NT2/D1 (cell line): Measurements from ENCODE around the gene FER.

Experiments used
- DNase-seq: peaks from one replicate; pipeline ENCODE4 v3.0.0-alpha.2; 2011; ENCODE audit warnings: low read depth, low spot score
- H3K27me3 ChIP-seq: 2 replicates; pipeline ENCODE4 v1.6.0; 2011; ENCODE audit warnings: mild to moderate bottlenecking; ENCODE audit not compliant: insufficient read length, insufficient read depth
- H3K36me3 ChIP-seq: 2 replicates; pipeline ENCODE4 v1.6.1; 2011; ENCODE audit warnings: mild to moderate bottlenecking, low read length, mixed read lengths; ENCODE audit not compliant: insufficient read depth, insufficient read length
- H3K4me1 ChIP-seq: 2 replicates; pipeline ENCODE4 v1.5.1; 2011; ENCODE audit not compliant: insufficient read depth, insufficient read length
- H3K4me3 ChIP-seq: 2 replicates; pipeline ENCODE4 v1.5.1; 2011; ENCODE audit warnings: low read depth; ENCODE audit not compliant: insufficient read length
- H3K9ac ChIP-seq: 2 replicates; pipeline ENCODE4 v1.6.0; 2011; ENCODE audit warnings: low read depth; ENCODE audit not compliant: insufficient read length
- H3K9me3 ChIP-seq: 2 replicates; pipeline ENCODE4 v1.5.1; 2011; ENCODE audit warnings: mild to moderate bottlenecking, low read length; ENCODE audit not compliant: insufficient read depth
- SUZ12 ChIP-seq: IDR thresholded peaks from 2 replicates; pipeline ENCODE4 v1.6.1; 2011; ENCODE audit not compliant: insufficient read length, insufficient read depth; ENCODE audit errors: extremely low read depth
- YY1 ChIP-seq: IDR thresholded peaks from 2 replicates; pipeline ENCODE4 v1.6.1; 2011; ENCODE audit not compliant: insufficient read length, insufficient read depth
- ZNF274 ChIP-seq: IDR thresholded peaks from 2 replicates; pipeline ENCODE4 v1.6.1; 2011; ENCODE audit warnings: mild to moderate bottlenecking, low read depth, low read length

FER gene

DNA sequence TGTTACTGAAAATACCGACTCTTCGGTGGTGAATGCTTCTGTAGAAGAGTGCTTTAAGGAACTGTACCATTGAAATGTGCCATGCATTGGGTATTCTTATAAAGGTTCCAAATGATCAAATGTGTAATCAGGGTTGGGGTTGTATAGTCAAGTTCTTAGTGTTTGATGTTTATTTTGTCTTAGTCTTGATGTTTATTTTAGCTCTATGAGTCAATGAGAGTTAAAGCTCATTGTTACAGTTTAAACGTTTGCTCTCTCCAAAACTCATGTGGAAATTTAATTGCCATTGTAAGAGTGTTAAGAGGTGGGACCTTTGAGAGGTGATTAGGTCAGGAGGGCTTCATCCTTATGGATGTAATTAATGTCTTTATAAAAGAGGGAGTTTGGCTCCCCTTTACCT is 153.0 kb downstream of the FER start:
- DNase-seq = no peak
- TF ChIP-seq ZNF274 (no peak), YY1 (no peak), SUZ12 (no peak)

DNA sequence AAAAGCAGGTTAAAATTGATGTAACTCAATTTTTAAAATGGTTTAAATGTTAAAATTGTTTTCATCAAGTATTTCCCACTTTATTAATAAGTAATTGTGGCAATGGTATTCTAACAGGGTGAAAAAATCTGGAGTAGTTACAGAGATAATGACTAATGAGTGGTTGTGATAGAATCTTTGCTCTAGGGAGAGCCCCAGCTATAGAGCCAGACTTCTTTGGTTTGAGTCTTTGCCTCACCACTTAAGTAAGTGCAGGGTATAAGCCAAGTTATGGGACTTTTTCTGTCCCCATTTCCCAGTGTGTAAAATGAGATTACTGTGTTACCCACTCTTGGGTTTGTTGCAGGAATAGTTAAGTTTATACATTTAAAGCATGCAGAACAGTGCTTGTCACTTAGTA is 158.1 kb downstream of the FER start:
- Histone ChIP-seq H3K36me3 (no peaks in the 10 kb centered on the region), H3K9ac (no peak overlapping the region), H3K4me3 (no peak overlapping the region), H3K27me3 (no peaks in the 10 kb centered on the region), H3K9me3 (no peaks in the 10 kb centered on the region), H3K4me1 (no peaks in the 10 kb centered on the region)
- DNase-seq = no peak
- no peak for TF ChIP-seq SUZ12
- no peak for TF ChIP-seq YY1
- TF ChIP-seq ZNF274 = no peak

More for the DNA sequence above, 153.0 kb downstream of the FER start:
- Histone ChIP-seq H3K4me3 (no peak overlapping the region), H3K9ac (no peak overlapping the region), H3K36me3 (no peaks in the 10 kb centered on the region), H3K4me1 (no peaks in the 10 kb centered on the region), H3K27me3 (no peaks in the 10 kb centered on the region), H3K9me3 (no peaks in the 10 kb centered on the region)

DNA sequence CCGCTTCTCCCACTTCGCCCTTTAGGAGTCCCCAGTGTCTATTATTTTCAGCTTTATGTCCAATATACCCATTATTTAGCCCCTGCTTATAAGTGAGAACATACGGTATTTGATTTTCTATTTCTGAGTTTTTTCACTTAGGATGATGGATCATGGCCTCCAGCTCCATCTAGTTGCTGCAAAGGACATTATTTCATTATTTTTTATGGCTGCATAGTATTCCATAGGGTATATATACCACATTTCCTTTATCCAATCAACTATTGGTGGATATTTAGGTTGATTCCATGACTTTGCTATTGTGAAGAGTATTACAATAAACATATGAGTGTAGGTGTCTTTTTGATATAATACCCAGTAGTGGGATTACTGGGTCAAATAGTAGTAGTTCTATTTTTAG is 162.9 kb downstream of the FER start:
- no peaks in the 10 kb centered on the region for H3K4me1 ChIP-seq
- no peak for TF ChIP-seq ZNF274
- no peak overlapping the region for H3K9ac ChIP-seq
- H3K4me3 ChIP-seq = no peak overlapping the region
- H3K27me3 ChIP-seq = no peaks in the 10 kb centered on the region
- DNase-seq = no peak
- no peaks in the 10 kb centered on the region for H3K36me3 ChIP-seq
- no peaks in the 10 kb centered on the region for H3K9me3 ChIP-seq

DNA sequence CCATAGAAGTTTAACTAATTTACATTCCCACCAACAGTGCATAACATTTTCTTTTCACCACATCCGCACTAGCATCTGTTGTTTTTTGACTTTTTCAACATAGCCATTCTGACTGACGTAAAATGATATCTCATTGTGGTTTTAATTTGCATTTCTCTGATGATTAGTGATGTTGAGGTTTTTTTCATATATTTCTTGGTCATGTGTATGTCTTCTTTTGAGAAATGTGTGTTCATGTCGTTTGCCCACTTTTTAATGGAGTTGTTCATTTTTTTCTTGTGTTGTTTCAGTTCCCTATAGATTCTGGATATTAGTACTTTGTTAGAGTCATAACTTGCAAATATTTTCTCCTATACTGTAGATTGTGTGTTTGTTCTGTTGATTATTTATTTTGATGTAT is 163.4 kb downstream of the FER start:
- no peaks in the 10 kb centered on the region for H3K27me3 ChIP-seq
- H3K4me3 ChIP-seq = no peak overlapping the region
- no peaks in the 10 kb centered on the region for H3K9me3 ChIP-seq
- no peaks in the 10 kb centered on the region for H3K4me1 ChIP-seq
- no peak overlapping the region for H3K9ac ChIP-seq
- H3K36me3 ChIP-seq = no peaks in the 10 kb centered on the region
- TF ChIP-seq YY1 (no peak), ZNF274 (no peak)
- no peak for DNase-seq

DNA sequence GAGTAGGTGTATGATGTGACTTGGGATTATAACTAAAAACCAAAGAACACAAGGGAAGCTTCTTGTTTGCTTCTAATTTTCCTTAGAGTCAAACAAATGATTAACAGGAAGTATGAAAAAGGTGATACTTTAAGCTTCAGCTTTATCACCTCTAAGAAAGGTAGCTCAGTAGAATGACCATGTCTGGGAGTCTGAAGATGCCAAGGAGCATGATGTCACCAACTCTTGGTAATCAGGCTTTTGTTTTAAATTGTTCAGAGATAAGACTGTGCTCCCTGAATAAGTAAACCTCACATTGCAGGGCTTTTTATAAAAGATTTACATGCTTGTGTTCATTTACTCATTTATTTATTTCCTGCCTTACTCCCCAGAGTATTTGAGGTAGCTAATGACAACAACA is 169.9 kb downstream of the FER start:
- Histone ChIP-seq H3K36me3 (no peaks in the 10 kb centered on the region), H3K27me3 (no peaks in the 10 kb centered on the region), H3K4me3 (no peak overlapping the region), H3K9ac (no peak overlapping the region), H3K9me3 (no peaks in the 10 kb centered on the region), H3K4me1 (no peaks in the 10 kb centered on the region)
- DNase-seq = no peak
- TF ChIP-seq ZNF274 = no peak
- no peak for TF ChIP-seq YY1
- TF ChIP-seq SUZ12 = no peak

DNA sequence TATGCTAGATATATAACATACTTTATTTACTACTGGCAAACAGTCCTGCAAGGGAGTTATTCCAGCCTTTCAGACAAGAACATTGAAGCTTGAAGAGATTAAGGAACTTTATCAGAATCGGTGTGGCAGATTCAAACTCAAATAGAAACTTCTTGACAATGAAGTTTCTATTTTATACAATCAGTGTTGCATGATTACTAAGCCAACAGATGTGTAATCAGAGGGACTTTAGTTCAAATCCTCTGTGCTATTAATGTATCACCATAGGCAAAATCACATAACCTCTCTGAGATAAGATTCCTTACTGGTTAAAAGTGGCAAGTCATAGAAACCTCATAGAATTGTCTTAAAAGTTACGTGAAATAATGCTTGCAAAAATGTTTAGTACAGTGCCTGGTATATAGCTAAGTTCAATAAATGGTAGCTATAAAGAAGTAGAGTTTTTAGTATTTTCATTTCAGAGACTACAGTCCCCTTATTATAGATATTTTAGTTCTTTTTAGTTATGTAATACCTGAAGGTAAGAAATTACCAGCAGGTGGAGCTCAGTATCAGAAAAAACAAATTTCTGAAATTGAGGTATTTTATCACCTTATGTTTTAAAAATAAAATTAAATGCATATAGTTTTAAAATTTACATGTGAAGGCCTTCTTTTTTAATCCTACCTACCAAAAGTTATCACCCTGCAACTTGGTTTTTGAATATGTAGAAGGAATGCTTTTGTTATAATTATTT is 172.1 kb downstream of the FER start:
- Histone ChIP-seq H3K27me3 (no peaks in the 10 kb centered on the region), H3K9ac (no peak overlapping the region), H3K4me3 (no peak overlapping the region), H3K36me3 (no peaks in the 10 kb centered on the region), H3K4me1 (no peaks in the 10 kb centered on the region), H3K9me3 (no peaks in the 10 kb centered on the region)
- TF ChIP-seq ZNF274 (no peak), YY1 (no peak), SUZ12 (no peak)
- DNase-seq = no peak

DNA sequence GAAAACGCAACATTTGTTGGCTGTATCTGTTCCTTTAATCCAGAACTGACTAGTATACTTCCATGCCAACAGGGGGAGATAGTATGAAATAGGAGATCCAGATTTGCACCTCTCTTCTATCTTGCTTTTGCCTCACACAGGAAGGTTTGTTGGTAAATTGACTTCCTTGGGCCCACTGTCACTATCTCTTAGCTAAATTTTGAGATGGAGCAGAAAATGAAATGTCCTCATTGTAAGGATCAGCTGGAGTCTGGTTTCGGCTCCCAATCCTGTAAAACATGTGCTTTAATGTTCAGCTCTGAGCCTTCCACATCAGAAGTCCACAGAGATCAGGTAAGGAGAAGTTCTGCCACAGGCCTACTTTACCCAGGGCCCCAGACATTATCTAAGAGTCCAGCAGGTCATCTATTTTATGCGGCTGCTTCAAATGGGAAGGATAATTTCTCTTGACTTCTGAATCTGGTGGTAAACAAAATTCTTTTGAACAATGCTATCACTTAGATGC is 176.8 kb downstream of the FER start:
- Histone ChIP-seq H3K27me3 (no peaks in the 10 kb centered on the region), H3K9me3 (no peaks in the 10 kb centered on the region), H3K36me3 (no peaks in the 10 kb centered on the region), H3K4me1 (no peaks in the 10 kb centered on the region), H3K9ac (no peak overlapping the region), H3K4me3 (no peak overlapping the region)
- TF ChIP-seq ZNF274 (no peak), SUZ12 (no peak), YY1 (no peak)
- no peak for DNase-seq

DNA sequence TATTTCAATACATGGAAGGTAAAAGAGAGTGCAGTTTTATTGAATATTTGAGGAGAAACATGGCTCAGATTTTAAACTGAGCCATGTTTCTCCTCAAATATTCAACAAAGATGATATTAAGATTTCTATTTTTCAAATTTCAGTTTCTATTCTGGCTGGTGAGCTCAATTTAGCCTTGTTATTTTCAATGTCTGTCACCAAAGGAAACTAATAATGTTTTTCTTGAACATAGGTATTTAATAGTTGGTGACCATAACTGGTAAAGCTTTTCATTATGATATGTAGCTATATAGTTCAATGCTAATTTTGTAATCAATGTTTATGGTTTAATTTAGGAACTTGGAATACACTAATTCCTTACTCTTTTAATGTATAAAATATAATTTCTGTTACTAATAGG is 177.4 kb downstream of the FER start:
- no peaks in the 10 kb centered on the region for H3K4me1 ChIP-seq
- no peaks in the 10 kb centered on the region for H3K27me3 ChIP-seq
- H3K9me3 ChIP-seq = no peaks in the 10 kb centered on the region
- no peaks in the 10 kb centered on the region for H3K36me3 ChIP-seq
- no peak for DNase-seq
- H3K9ac ChIP-seq = no peak overlapping the region
- H3K4me3 ChIP-seq = no peak overlapping the region
- no peak for TF ChIP-seq YY1
- no peak for TF ChIP-seq SUZ12
- TF ChIP-seq ZNF274 = no peak
